Measurements from ENCODE around the gene FEN1. TPM values are rescaled to one million over a fixed set of nuclear protein-coding genes. Genes with fewer than 3 reads are reported as not detected.

The FEN1 gene
- total RNA-seq, 2 experiments from 2014 or later, result 74.7 to 75.9 TPM

DNA sequence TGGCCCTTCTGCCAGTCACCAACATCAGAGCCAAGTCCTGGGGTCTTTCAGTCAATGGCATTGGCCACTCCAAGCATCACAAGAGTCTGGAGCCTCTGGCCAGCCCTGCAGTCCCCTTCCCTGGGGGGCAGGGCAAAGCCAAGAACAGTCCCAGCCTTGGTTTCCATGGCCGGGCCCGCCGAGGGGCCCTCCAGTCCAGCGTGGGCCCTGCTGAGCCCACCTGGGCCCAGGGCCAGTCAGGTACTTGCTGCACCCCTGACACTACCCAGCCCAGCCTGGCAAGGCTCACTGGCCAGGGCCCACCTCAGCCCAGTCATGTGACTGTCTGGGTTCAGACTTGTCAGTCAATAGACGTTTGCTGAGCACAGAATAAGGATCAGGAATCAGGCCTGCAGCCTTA, 11.1 kb upstream of the FEN1 start:
- H3K36me3 Mint-ChIP-seq (ENCODE audit: low read depth), result peaks cover 6% of the 10 kb centered on the region
- intact Hi-C loops (cut with micrococcal nuclease), result no loop called here
- no peak overlapping the region for H3K27ac Mint-ChIP-seq
- CTCF ChIA-PET, result no interaction called here
- H3K9me3 Mint-ChIP-seq, result no peaks in the 10 kb centered on the region
- peaks cover 10% of the 10 kb centered on the region for H3K4me1 Mint-ChIP-seq (ENCODE audit: low read depth)
- no peak overlapping the region for H3K4me3 Mint-ChIP-seq
- DNase-seq, result no peak
- peaks cover 3% of the 10 kb centered on the region for H3K27me3 Mint-ChIP-seq (ENCODE audit: low read depth)

- no peak overlapping the region for H3K4me3 Mint-ChIP-seq
- no peak overlapping the region for H3K27ac Mint-ChIP-seq
- peaks cover 3% of the 10 kb centered on the region for H3K27me3 Mint-ChIP-seq (ENCODE audit: low read depth)
- intact Hi-C loops (cut with micrococcal nuclease), result no loop called here
- peaks cover 5% of the 10 kb centered on the region for H3K4me1 Mint-ChIP-seq (ENCODE audit: low read depth)
- peaks cover 6% of the 10 kb centered on the region for H3K36me3 Mint-ChIP-seq (ENCODE audit: low read depth)
- CTCF ChIA-PET, result interaction anchor here (0.6 kb wide), 1 partner anchor 164 kb away, joined by 3 read pairs; no protein-coding TSS in a partner anchor
- no peak for DNase-seq
- H3K9me3 Mint-ChIP-seq, result no peaks in the 10 kb centered on the region
These were observed 10.4 kb upstream of the FEN1 start for GRCh38 chr11:61782299-61782698.

- Mint-ChIP-seq H3K4me1 (ENCODE audit: low read depth) (peaks cover 4% of the 10 kb centered on the region), H3K27me3 (ENCODE audit: low read depth) (peaks cover 3% of the 10 kb centered on the region), H3K9me3 (no peaks in the 10 kb centered on the region), H3K4me3 (no peak overlapping the region), H3K27ac (no peak overlapping the region), H3K36me3 (ENCODE audit: low read depth) (peaks cover 6% of the 10 kb centered on the region)
- intact Hi-C loops (cut with micrococcal nuclease), result no loop called here
- CTCF ChIA-PET, result no interaction called here
- DNase-seq, result no peak
These were observed 9.9 kb upstream of the FEN1 start for GRCh38 chr11:61782841-61783240.

- no peak overlapping the region for H3K27ac Mint-ChIP-seq
- H3K27me3 Mint-ChIP-seq (ENCODE audit: low read depth), result no peaks in the 10 kb centered on the region
- H3K36me3 Mint-ChIP-seq (ENCODE audit: low read depth), result peaks cover 12% of the 10 kb centered on the region
- no peaks in the 10 kb centered on the region for H3K9me3 Mint-ChIP-seq
- H3K4me3 Mint-ChIP-seq, result no peak overlapping the region
- no peak for DNase-seq
- intact Hi-C loops (cut with micrococcal nuclease), result no loop called here
- H3K4me1 Mint-ChIP-seq (ENCODE audit: low read depth), result no peaks in the 10 kb centered on the region
- CTCF ChIA-PET, result interaction anchor here (1.5 kb wide), 1 partner anchor 13 kb away, joined by 4 read pairs; no protein-coding TSS in a partner anchor
These were observed 8.8 kb upstream of the FEN1 start for GRCh38 chr11:61783717-61784505.

GRCh38 chr11:61784506-61784805, 8.3 kb upstream of the FEN1 start:
- H3K36me3 Mint-ChIP-seq (ENCODE audit: low read depth), result peaks cover 16% of the 10 kb centered on the region
- CTCF ChIA-PET, result interaction anchor here (1.5 kb wide), 1 partner anchor 13 kb away, joined by 4 read pairs; no protein-coding TSS in a partner anchor

DNA sequence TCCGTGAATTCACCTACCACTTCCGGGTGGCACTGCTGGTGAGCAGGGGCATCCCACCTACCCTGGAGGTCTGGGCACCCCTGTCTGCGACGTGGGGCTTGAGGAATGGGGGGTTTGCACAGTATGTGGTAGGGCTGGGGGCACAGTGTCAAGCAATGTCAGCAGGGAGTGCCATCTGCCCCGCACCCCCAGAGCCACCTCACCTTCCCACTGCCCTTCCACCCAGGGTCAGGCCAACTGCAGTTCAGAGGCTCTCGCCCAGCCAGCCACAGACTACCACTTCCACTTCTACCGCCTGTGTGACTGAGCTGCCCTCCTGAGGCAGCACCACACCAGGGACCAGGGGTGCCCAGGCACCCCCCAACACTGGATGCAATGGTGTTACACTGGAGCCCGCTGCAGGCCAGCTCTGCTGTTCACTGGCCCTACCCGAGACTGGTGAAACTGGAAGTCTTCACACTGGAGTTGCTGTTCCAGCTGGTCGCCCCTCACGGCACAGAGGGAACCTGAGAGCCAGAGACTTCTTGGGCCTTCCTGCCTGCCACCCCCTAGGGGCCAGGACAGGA, 6.8 kb upstream of the FEN1 start:
- H3K4me1 Mint-ChIP-seq (ENCODE audit: low read depth), result peaks cover 6% of the 10 kb centered on the region

More at GRCh38 chr11:61784506-61784805, 8.3 kb upstream of the FEN1 start:
- H3K4me3 Mint-ChIP-seq, result no peak overlapping the region
- no peak overlapping the region for H3K27ac Mint-ChIP-seq
- H3K9me3 Mint-ChIP-seq, result no peaks in the 10 kb centered on the region
- intact Hi-C loops (cut with micrococcal nuclease), result no loop called here
- H3K27me3 Mint-ChIP-seq (ENCODE audit: low read depth), result no peaks in the 10 kb centered on the region
- DNase-seq, result no peak
- no peaks in the 10 kb centered on the region for H3K4me1 Mint-ChIP-seq (ENCODE audit: low read depth)

GRCh38 chr11:61787928-61788491, 4.7 kb upstream of the FEN1 start:
- intact Hi-C loops (cut with micrococcal nuclease), result no loop called here
- no peak overlapping the region for H3K4me3 Mint-ChIP-seq
- CTCF ChIA-PET, result interaction anchor here (0.6 to 2.7 kb wide), 8 partner anchors 10 to 320 kb away, joined by 3 to 11 read pairs (median 3); no protein-coding TSS in a partner anchor
- H3K36me3 Mint-ChIP-seq (ENCODE audit: low read depth), result peaks cover 25% of the 10 kb centered on the region
- no peak overlapping the region for H3K27ac Mint-ChIP-seq
- H3K27me3 Mint-ChIP-seq (ENCODE audit: low read depth), result no peaks in the 10 kb centered on the region
- DNase-seq, result peak; percentile 19
- H3K9me3 Mint-ChIP-seq, result no peaks in the 10 kb centered on the region
- peaks cover 12% of the 10 kb centered on the region for H3K4me1 Mint-ChIP-seq (ENCODE audit: low read depth)

More for the DNA sequence above, 6.8 kb upstream of the FEN1 start:
- Mint-ChIP-seq H3K27ac (no peak overlapping the region), H3K4me3 (no peak overlapping the region), H3K36me3 (ENCODE audit: low read depth) (peaks cover 25% of the 10 kb centered on the region), H3K27me3 (ENCODE audit: low read depth) (no peaks in the 10 kb centered on the region), H3K9me3 (no peaks in the 10 kb centered on the region)
- intact Hi-C loops (cut with micrococcal nuclease), result no loop called here
- DNase-seq, result no peak
- CTCF ChIA-PET, result interaction anchor here (1.0 kb wide), 1 partner anchor 11 kb away, joined by 4 read pairs; no protein-coding TSS in a partner anchor

GRCh38 chr11:61791737-61792309, 888 bp upstream of the FEN1 start:
- Mint-ChIP-seq H3K4me1 (ENCODE audit: low read depth) (peaks cover 37% of the 10 kb centered on the region), H3K27me3 (ENCODE audit: low read depth) (no peaks in the 10 kb centered on the region), H3K36me3 (ENCODE audit: low read depth) (peaks cover 47% of the 10 kb centered on the region), H3K27ac (peak overlapping the region; percentile 100), H3K9me3 (no peaks in the 10 kb centered on the region), H3K4me3 (peak overlapping the region; percentile 97)
- DNase-seq, result peak; percentile 73
- intact Hi-C loops (cut with micrococcal nuclease), result loop anchor here (1.0 to 5.0 kb wide), 8 partner anchors 24 to 365 kb away; partner anchors contain the start of genes CPSF7, FADS3, FTH1 and INCENP
- CTCF ChIA-PET, result interaction anchor here (1.5 to 2.5 kb wide), 2 partner anchors 16 to 106 kb away, joined by 4 to 8 read pairs; no protein-coding TSS in a partner anchor

GRCh38 chr11:61793083-61793828, 545 bp downstream of the FEN1 start:
- Mint-ChIP-seq H3K36me3 (ENCODE audit: low read depth) (peaks cover 55% of the 10 kb centered on the region), H3K27ac (peak overlapping the region; percentile 100), H3K4me3 (peak overlapping the region; percentile 97), H3K27me3 (ENCODE audit: low read depth) (no peaks in the 10 kb centered on the region), H3K9me3 (no peaks in the 10 kb centered on the region), H3K4me1 (ENCODE audit: low read depth) (peaks cover 42% of the 10 kb centered on the region)
- CTCF ChIA-PET, result interaction anchor here (0.8 to 2.5 kb wide), 6 partner anchors 13 to 289 kb away, joined by 3 to 8 read pairs (median 3); no protein-coding TSS in a partner anchor
- intact Hi-C loops (cut with micrococcal nuclease), result loop anchor here (2.0 to 5.0 kb wide), 6 partner anchors 42 to 366 kb away; partner anchors contain the start of genes CPSF7, FTH1 and INCENP
- DNase-seq, result no peak

GRCh38 chr11:61793829-61794204, 1.1 kb downstream of the FEN1 start:
- DNase-seq, result no peak
- Mint-ChIP-seq H3K36me3 (ENCODE audit: low read depth) (peaks cover 53% of the 10 kb centered on the region), H3K4me3 (peak overlapping the region; percentile 97), H3K27me3 (ENCODE audit: low read depth) (no peaks in the 10 kb centered on the region), H3K4me1 (ENCODE audit: low read depth) (peaks cover 44% of the 10 kb centered on the region), H3K27ac (peak overlapping the region; percentile 100), H3K9me3 (no peaks in the 10 kb centered on the region)
- CTCF ChIA-PET, result interaction anchor here (0.9 to 2.5 kb wide), 5 partner anchors 13 to 288 kb away, joined by 3 to 8 read pairs (median 3); no protein-coding TSS in a partner anchor
- intact Hi-C loops (cut with micrococcal nuclease), result loop anchor here (2.0 to 5.0 kb wide), 6 partner anchors 41 to 367 kb away; partner anchors contain the start of genes CPSF7, FTH1 and INCENP

DNA sequence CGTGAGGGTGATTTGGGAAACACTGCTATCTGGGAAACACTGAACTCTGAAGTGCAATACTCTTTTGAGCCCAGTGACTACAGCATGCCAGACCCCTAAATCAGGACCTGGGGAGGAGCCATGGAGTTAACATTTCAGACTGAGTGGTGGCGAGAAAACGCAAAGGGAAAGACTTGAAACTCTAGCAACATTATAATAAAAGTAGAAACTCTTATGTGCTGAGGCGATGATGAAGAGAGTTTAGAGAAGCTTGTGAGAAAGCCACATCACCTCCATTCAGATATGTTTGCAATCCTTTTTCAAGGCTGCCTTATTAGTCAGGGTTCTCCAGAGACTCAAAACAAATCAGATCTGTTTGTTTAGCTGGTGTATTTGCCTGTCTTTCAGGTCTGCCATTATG, 1.9 kb downstream of the FEN1 start:
- H3K4me1 Mint-ChIP-seq (ENCODE audit: low read depth), result peaks cover 44% of the 10 kb centered on the region
- peaks cover 53% of the 10 kb centered on the region for H3K36me3 Mint-ChIP-seq (ENCODE audit: low read depth)
- CTCF ChIA-PET, result no interaction called here

More for the DNA sequence above, 1.9 kb downstream of the FEN1 start:
- DNase-seq, result no peak
- intact Hi-C loops (cut with micrococcal nuclease), result loop anchor here (5.0 kb wide), 3 partner anchors 288 to 367 kb away; partner anchors contain the start of genes CPSF7 and INCENP
- Mint-ChIP-seq H3K27me3 (ENCODE audit: low read depth) (no peaks in the 10 kb centered on the region), H3K4me3 (no peak overlapping the region), H3K9me3 (no peaks in the 10 kb centered on the region), H3K27ac (no peak overlapping the region)
